Adrenal gland (tissue), 12 donors: ENCODE results near the gene FMN2. TPM values are rescaled to one million over a fixed set of nuclear protein-coding genes. Genes with fewer than 3 reads are reported as not detected.

Source experiments
- DNase-seq, 7 donors: peaks; one replicate each; pipeline ENCODE4 v3.0.0-alpha.2; 2019 to 2020
- H3K27ac ChIP-seq, 5 donors: fragments of 200-600 bp; sonication (generic) in 4 of 5; 1 replicate in 3 of 5; 2 replicates in 2 of 5; pipeline versions ENCODE4 v1.5.1 to v1.8.0; 2016 to 2020; ENCODE audit warnings: mild to moderate bottlenecking in 1 of 5
- H3K27me3 ChIP-seq: fragments of 200-600 bp; 2 replicates; pipeline ENCODE4 v1.8.0; 2021
- H3K36me3 ChIP-seq, 2 donors: fragments of 200-600 bp; replicated peaks in 1 of 2; 1 replicate in 1 of 2; 2 replicates in 1 of 2; pipeline versions ENCODE4 v1.5.1 to v1.8.0; 2018 to 2022
- H3K4me1 ChIP-seq, 2 donors: fragments of 200-600 bp; replicated peaks in 1 of 2; 1 replicate in 1 of 2; 2 replicates in 1 of 2; pipeline versions ENCODE4 v1.5.1 to v1.8.0; 2018 to 2021
- H3K4me3 ChIP-seq, 4 donors: fragments of 200-600 bp; sonication (generic) in 3 of 4; one replicate each; pipeline ENCODE4 v1.5.1; 2016 to 2018
- H3K9me3 ChIP-seq, 3 donors: fragments of 200-600 bp; sonication (generic) in 1 of 3; replicated peaks in 1 of 3; 1 replicate in 2 of 3; 2 replicates in 1 of 3; pipeline versions ENCODE4 v1.5.1 to v1.8.0; 2016 to 2021
- POLR2A ChIP-seq, 2 donors: fragments of 450-650 bp; IDR thresholded peaks; one replicate each; pipeline ENCODE4 v1.6.1; 2017; ENCODE audit warnings: antibody characterized with exemption in 2 of 2, mild to moderate bottlenecking in 2 of 2, moderate library complexity in 1 of 2
- WGBS, 4 donors: extraction: QIAGEN DNeasy Blood & Tissue Kit in 2 of 4; methylation state at CpG; one replicate each; pipeline versions ENCODE4 v1.1.5 to v1.1.7; 2013 to 2017; 5-methylcytosine and 5-hydroxymethylcytosine counted together
- intact Hi-C, 2 donors: fragments of 100-400 bp; cut with DNase I; formaldehyde crosslinking; loops; one replicate each; pipeline versions ENCODE4 v1.14.1 to v1.15.0; 2022 to 2023
- polyA plus RNA-seq, 3 donors: library from polyadenylated mRNA; stranded (reverse); fragments of 200-250 nt in 2 of 3; fragments of 350-450 nt in 1 of 3; fragmentation: Illumina TruSeq in 1 of 3; extraction: RNeasy Lipid Tissue Mini Kit (QIAGEN cat#74804) in 1 of 3; gene quantifications; one replicate each; pipeline ENCODE4 v1.2.3, GENCODE V29; 2013 to 2014
- total RNA-seq, 9 donors: library from RNA; depleted of rRNA in 4 of 9; stranded (reverse); fragments of >200 nt in 4 of 9; fragments of 120-200 nt in 1 of 9; fragmentation: NEBNext Ultra II Directional in 1 of 9; extraction: Animal tissue kit (Norgen Biotek cat#: 25700) in 1 of 9; gene quantifications; one replicate each; pipeline versions ENCODE4 v1.1.0 to v1.2.4, GENCODE V29; 2013 to 2023
- TF ChIP-seq, protein P1 (sequence below), 6 experiments: fragments of 450-650 bp in 4 of 6; fragments of 200-600 bp in 2 of 6; sonication (generic) in 1 of 6; IDR thresholded peaks; 1 replicate in 5 of 6; 2 replicates in 1 of 6; pipeline versions ENCODE4 v1.5.1 to v1.8.0; 2016 to 2021; ENCODE audit warnings: antibody characterized with exemption in 6 of 6, mild to moderate bottlenecking in 2 of 6, moderate library complexity in 1 of 6
- donor health status: healthy with polysubstance abuse.
- donor health status: Bipolar disorder and iron deficiency.
- donor health status: DM: yes; HTN: yes; CAD: no.
- donor health status: DM: no; HTN: no; CAD: no.
- donor health status: DM: no; HTN: no; CAD: no.
- donor health status: DM: yes; HTN: yes; CAD: no.

Gene FMN2
- total and polyA plus RNA-seq, 12 donors = 0.69 to 9.8 (median 3.1) TPM

GRCh38 chr1:240492832-240493440 is 401.3 kb downstream of the FMN2 start:
- H3K27ac ChIP-seq = no peak overlapping the region
- intact Hi-C loops = no loop called here
- H3K4me3 ChIP-seq = peak overlapping the region in 2 of 4 donors; percentile 1 to 35
- WGBS, 4 donors = 16 to 63% (median 42%) methylated on average over 7 to 52 of the region's 52 CpGs
- peak in 5 of 7 donors; percentile 29 to 65 (median 54) for DNase-seq
- H3K9me3 ChIP-seq = no peaks in the 10 kb centered on the region
- TF ChIP-seq, protein P1, sequence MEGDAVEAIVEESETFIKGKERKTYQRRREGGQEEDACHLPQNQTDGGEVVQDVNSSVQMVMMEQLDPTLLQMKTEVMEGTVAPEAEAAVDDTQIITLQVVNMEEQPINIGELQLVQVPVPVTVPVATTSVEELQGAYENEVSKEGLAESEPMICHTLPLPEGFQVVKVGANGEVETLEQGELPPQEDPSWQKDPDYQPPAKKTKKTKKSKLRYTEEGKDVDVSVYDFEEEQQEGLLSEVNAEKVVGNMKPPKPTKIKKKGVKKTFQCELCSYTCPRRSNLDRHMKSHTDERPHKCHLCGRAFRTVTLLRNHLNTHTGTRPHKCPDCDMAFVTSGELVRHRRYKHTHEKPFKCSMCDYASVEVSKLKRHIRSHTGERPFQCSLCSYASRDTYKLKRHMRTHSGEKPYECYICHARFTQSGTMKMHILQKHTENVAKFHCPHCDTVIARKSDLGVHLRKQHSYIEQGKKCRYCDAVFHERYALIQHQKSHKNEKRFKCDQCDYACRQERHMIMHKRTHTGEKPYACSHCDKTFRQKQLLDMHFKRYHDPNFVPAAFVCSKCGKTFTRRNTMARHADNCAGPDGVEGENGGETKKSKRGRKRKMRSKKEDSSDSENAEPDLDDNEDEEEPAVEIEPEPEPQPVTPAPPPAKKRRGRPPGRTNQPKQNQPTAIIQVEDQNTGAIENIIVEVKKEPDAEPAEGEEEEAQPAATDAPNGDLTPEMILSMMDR (IDR thresholded peaks at IDR 0.05) = peak in 2 of 6 experiments; percentile 18 to 25
- no peak for TF ChIP-seq POLR2A (IDR thresholded peaks at IDR 0.05)
- no peaks in the 10 kb centered on the region for H3K36me3 ChIP-seq
- no peaks in the 10 kb centered on the region for H3K27me3 ChIP-seq
- no peaks in the 10 kb centered on the region for H3K4me1 ChIP-seq

- Histone ChIP-seq H3K27me3 (no peaks in the 10 kb centered on the region), H3K27ac (no peak overlapping the region), H3K36me3 (no peaks in the 10 kb centered on the region), H3K4me1 (no peaks in the 10 kb centered on the region), H3K4me3 (no peak overlapping the region), H3K9me3 (no peaks in the 10 kb centered on the region)
- DNase-seq = no peak
- intact Hi-C loops = no loop called here
- TF ChIP-seq, protein P1 (IDR thresholded peaks at IDR 0.05) = no peak
- no peak for TF ChIP-seq POLR2A (IDR thresholded peaks at IDR 0.05)
- 79 to 89% (median 80%) methylated on average over 4 of the region's 4 CpGs for WGBS, 4 donors
Observed at GRCh38 chr1:240495601-240496000, 403.9 kb downstream of the FMN2 start.

DNA sequence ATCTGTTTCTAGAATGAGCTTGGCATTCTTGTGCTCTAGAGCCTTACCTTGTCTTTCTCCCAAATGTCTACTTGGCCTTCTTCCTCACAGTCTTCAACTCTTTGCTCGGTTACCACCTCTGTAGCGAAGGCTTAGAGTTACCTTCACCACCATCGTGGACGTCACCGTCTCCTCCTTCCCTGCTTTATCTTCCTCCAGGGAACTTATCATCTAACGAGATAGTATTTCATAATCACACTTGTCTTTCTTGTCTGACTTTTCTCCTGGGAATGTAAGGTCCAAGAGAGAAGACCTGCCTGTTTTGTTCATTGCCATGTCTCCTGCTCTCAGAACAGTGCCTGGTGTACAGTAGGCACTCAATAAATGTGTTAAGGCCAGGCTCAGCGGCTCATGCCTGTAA is 404.7 kb downstream of the FMN2 start:
- TF ChIP-seq, protein P1 (IDR thresholded peaks at IDR 0.05) = no peak
- no peak for TF ChIP-seq POLR2A (IDR thresholded peaks at IDR 0.05)
- DNase-seq = no peak
- Histone ChIP-seq H3K36me3 (no peaks in the 10 kb centered on the region), H3K27me3 (no peaks in the 10 kb centered on the region), H3K4me1 (no peaks in the 10 kb centered on the region), H3K27ac (no peak overlapping the region), H3K9me3 (no peaks in the 10 kb centered on the region), H3K4me3 (no peak overlapping the region)
- WGBS, 4 donors = 82 to 89% (median 85%) methylated on average over 7 of the region's 7 CpGs
- intact Hi-C loops = no loop called here

- Histone ChIP-seq H3K4me1 (no peaks in the 10 kb centered on the region), H3K27me3 (no peaks in the 10 kb centered on the region), H3K4me3 (no peak overlapping the region), H3K9me3 (no peaks in the 10 kb centered on the region), H3K27ac (no peak overlapping the region), H3K36me3 (no peaks in the 10 kb centered on the region)
- no peak for DNase-seq
- intact Hi-C loops = no loop called here
- no peak for TF ChIP-seq POLR2A (IDR thresholded peaks at IDR 0.05)
- TF ChIP-seq, protein P1 (IDR thresholded peaks at IDR 0.05) = no peak
- 76 to 92% (median 88%) methylated on average over 5 of the region's 5 CpGs for WGBS, 4 donors
Observed at GRCh38 chr1:240496941-240497340, 405.3 kb downstream of the FMN2 start.
